Transverse colon (tissue), 4 donors: ENCODE results near the gene RYR3. TPM values are rescaled to one million over a fixed set of nuclear protein-coding genes. Genes with fewer than 3 reads are reported as not detected.

Experiments used
- DNase-seq: peaks from one replicate; pipeline ENCODE4 v3.0.0-alpha.2; 2019
- H3K27ac ChIP-seq, 4 donors: fragments of 200-600 bp; sonication (generic); 2 replicates each; pipeline ENCODE4 v1.5.1; 2016 to 2018; ENCODE audit warnings: inconsistent platforms in 4 of 4
- H3K27me3 ChIP-seq: fragments of 200-600 bp; sonication (generic); 2 replicates; pipeline ENCODE4 v1.5.1; 2017; ENCODE audit warnings: inconsistent platforms
- H3K36me3 ChIP-seq, 4 donors: fragments of 200-600 bp; sonication (generic); 2 replicates each; pipeline ENCODE4 v1.5.1; 2017 to 2019; ENCODE audit warnings: inconsistent platforms in 4 of 4
- H3K4me1 ChIP-seq, 4 donors: fragments of 200-600 bp; sonication (generic); 2 replicates each; pipeline ENCODE4 v1.5.1; 2017 to 2020; ENCODE audit warnings: inconsistent platforms in 4 of 4
- H3K4me3 ChIP-seq, 4 donors: fragments of 200-600 bp; sonication (generic); 1 replicate in 1 of 4; 2 replicates in 3 of 4; pipeline versions ENCODE4 v1.5.1 to v1.6.1; 2017 to 2019; ENCODE audit warnings: inconsistent platforms in 4 of 4
- H3K9me3 ChIP-seq, 2 donors: fragments of 200-600 bp; sonication (generic); 2 replicates each; pipeline ENCODE4 v1.5.1; 2017 to 2019; ENCODE audit warnings: inconsistent platforms in 2 of 2
- CTCF ChIP-seq, 5 experiments: fragments of 200-600 bp in 3 of 5; fragments of 450-650 bp in 2 of 5; sonication (generic) in 3 of 5; IDR thresholded peaks; 1 replicate in 2 of 5; 2 replicates in 3 of 5; pipeline ENCODE4 v1.5.1; 2016 to 2017; ENCODE audit warnings: antibody characterized with exemption in 5 of 5, inconsistent platforms in 3 of 5, mild to moderate bottlenecking in 2 of 5, moderate library complexity in 1 of 5
- EP300 ChIP-seq: sonication (generic); formaldehyde crosslinking; IDR thresholded peaks from one replicate; pipeline ENCODE4 v1.6.1; 2017; ENCODE audit warnings: antibody characterized with exemption, low read depth
- POLR2A ChIP-seq: fragments of 450-650 bp; IDR thresholded peaks from one replicate; pipeline ENCODE4 v1.6.1; 2016; ENCODE audit warnings: antibody characterized with exemption, mild to moderate bottlenecking, moderate library complexity
- POLR2AphosphoS5 ChIP-seq, 3 donors: sonication (generic); formaldehyde crosslinking; IDR thresholded peaks; one replicate each; pipeline ENCODE4 v1.6.1; 2016; ENCODE audit warnings: antibody characterized with exemption in 3 of 3
- WGBS, 2 donors: methylation state at CpG; one replicate each; pipeline ENCODE4 v1.1.5; 2018; ENCODE audit warnings: low coverage in 1 of 2; 5-methylcytosine and 5-hydroxymethylcytosine counted together
- in situ Hi-C, 4 donors: fragments of 200-750 bp; cut with MboI; loops; one replicate each; pipeline versions ENCODE4 v1.15.0 to v1.15.1; 2017; ENCODE audit warnings: low sequenced_read_pairs in 3 of 4, low pct_ligation_motif_present in 1 of 4, low pct_unique_long_range_greater_than_20kb in 1 of 4
- intact Hi-C: fragments of 100-400 bp; cut with DNase I; formaldehyde crosslinking; loops from one replicate; pipeline ENCODE4 v1.15.1; 2023; ENCODE audit warnings: low total_unique reads
- total RNA-seq, 4 donors: library from RNA; depleted of rRNA; stranded (reverse); fragments of >200 nt; gene quantifications; one replicate each; pipeline ENCODE4 v1.1.0, GENCODE V29; 2016

The RYR3 gene
- total RNA-seq, 4 donors from 2014 or later: 0.96 to 9.7 (median 5.4) TPM

- no peaks in the 10 kb centered on the region for H3K27me3 ChIP-seq
- H3K36me3 ChIP-seq: no peaks in the 10 kb centered on the region
- DNase-seq: no peak
- no peak overlapping the region for H3K4me3 ChIP-seq
- 80 to 87% methylated on average over 4 to 5 of the region's 5 CpGs for WGBS, 2 donors
- TF ChIP-seq CTCF (IDR thresholded peaks at IDR 0.05): no peak
- no peak for TF ChIP-seq EP300
- no peak for TF ChIP-seq POLR2A
- TF ChIP-seq POLR2AphosphoS5 (IDR thresholded peaks at IDR 0.05): no peak
- intact Hi-C loops (no loop called here), in situ Hi-C loops (loop anchor here in 2 of 4 donors (25.0 kb wide), 2 partner anchors 429 to 1054 kb away; no protein-coding TSS in a partner anchor)
- H3K27ac ChIP-seq: no peak overlapping the region
- no peaks in the 10 kb centered on the region for H3K9me3 ChIP-seq
- no peaks in the 10 kb centered on the region for H3K4me1 ChIP-seq
These were observed 405.3 kb downstream of the RYR3 start for GRCh38 chr15:33716025-33716424.

- WGBS, 2 donors: 94 to 100% methylated on average over 1 to 5 of the region's 5 CpGs
- TF ChIP-seq CTCF (IDR thresholded peaks at IDR 0.05): no peak
- no peak for TF ChIP-seq EP300
- no peak for TF ChIP-seq POLR2A
- TF ChIP-seq POLR2AphosphoS5 (IDR thresholded peaks at IDR 0.05): no peak
- DNase-seq: no peak
These were observed 410.2 kb downstream of the RYR3 start for GRCh38 chr15:33720952-33721351.

GRCh38 chr15:33722005-33722672 lies 411.4 kb downstream of the RYR3 start:
- no peak for DNase-seq
- H3K4me1 ChIP-seq: no peaks in the 10 kb centered on the region
- TF ChIP-seq CTCF (IDR thresholded peaks at IDR 0.05) (no peak), POLR2A (no peak), POLR2AphosphoS5 (IDR thresholded peaks at IDR 0.05) (no peak), EP300 (no peak)
- no peak overlapping the region for H3K27ac ChIP-seq
- H3K9me3 ChIP-seq: no peaks in the 10 kb centered on the region
- H3K4me3 ChIP-seq: no peak overlapping the region
- in situ Hi-C loops (loop anchor here in 2 of 4 donors (25.0 kb wide), 2 partner anchors 435 to 1060 kb away; no protein-coding TSS in a partner anchor), intact Hi-C loops (no loop called here)
- WGBS, 2 donors: 59 to 88% methylated on average over 1 to 2 of the region's 2 CpGs
- no peaks in the 10 kb centered on the region for H3K36me3 ChIP-seq
- H3K27me3 ChIP-seq: no peaks in the 10 kb centered on the region

More at GRCh38 chr15:33720952-33721351, 410.2 kb downstream of the RYR3 start:
- Histone ChIP-seq H3K27me3 (no peaks in the 10 kb centered on the region), H3K27ac (no peak overlapping the region), H3K4me3 (no peak overlapping the region), H3K9me3 (no peaks in the 10 kb centered on the region), H3K4me1 (no peaks in the 10 kb centered on the region), H3K36me3 (no peaks in the 10 kb centered on the region)
- intact Hi-C loops: no loop called here
- in situ Hi-C loops: loop anchor here in 2 of 4 donors (25.0 kb wide), 2 partner anchors 434 to 1059 kb away; no protein-coding TSS in a partner anchor

- H3K36me3 ChIP-seq: no peaks in the 10 kb centered on the region
- intact Hi-C loops (no loop called here), in situ Hi-C loops (loop anchor here in 2 of 4 donors (25.0 kb wide), 2 partner anchors 435 to 1060 kb away; no protein-coding TSS in a partner anchor)
- 83 to 93% methylated on average over 1 to 12 of the region's 12 CpGs for WGBS, 2 donors
- no peaks in the 10 kb centered on the region for H3K4me1 ChIP-seq
- no peak for TF ChIP-seq POLR2AphosphoS5 (IDR thresholded peaks at IDR 0.05)
- TF ChIP-seq POLR2A: no peak
- no peak for TF ChIP-seq CTCF (IDR thresholded peaks at IDR 0.05)
- no peak for TF ChIP-seq EP300
- no peak for DNase-seq
- no peaks in the 10 kb centered on the region for H3K9me3 ChIP-seq
- no peaks in the 10 kb centered on the region for H3K27me3 ChIP-seq
- H3K4me3 ChIP-seq: no peak overlapping the region
- no peak overlapping the region for H3K27ac ChIP-seq
These were observed 411.9 kb downstream of the RYR3 start for GRCh38 chr15:33722673-33723015.
